Panc1 (cell line): ENCODE data around the gene AGAP1. TPM values are rescaled to one million over a fixed set of nuclear protein-coding genes. Genes with fewer than 3 reads are reported as not detected.

Experiments
- ATAC-seq: fragments of 200-7000 bp; cut with Tn5 transposase; 2 replicates; pipeline ENCODE4 v1.9.1; 2020; ENCODE audit warnings: mild to moderate bottlenecking, moderate library complexity
- BruUV-seq: library from RNA; stranded (reverse); fragments of 400-500 nt; replicated peaks from 2 replicates; lab custom pipeline; 2021; lab: Mats Ljungman, UMichigan
- CTCF ChIA-PET: fragments of 300-600 bp; sonication (Branson Sonifier 250); formaldehyde crosslinking; loops from one replicate; lab custom pipeline; 2022; ENCODE audit warnings: antibody characterized with exemption; lab: Charles Lee
- POLR2A ChIA-PET: fragments of 300-600 bp; sonication (Branson Sonifier 250); formaldehyde crosslinking; loops from one replicate; lab custom pipeline; 2022; ENCODE audit warnings: antibody characterized with exemption; lab: Charles Lee
- DNase-seq: peaks from one replicate; pipeline ENCODE4 v3.0.0-alpha.2; 2010; ENCODE audit warnings: low read depth, low spot score
- H3K27ac ChIP-seq: 2 replicates; pipeline ENCODE4 v1.5.1; 2011; ENCODE audit warnings: mild to moderate bottlenecking, low read length, inconsistent platforms
- H3K27me3 ChIP-seq: fragments of 200-500 bp; sonication (Bioruptor generic); 2 replicates; pipeline ENCODE4 v1.6.0; 2014; ENCODE audit warnings: low read length, inconsistent platforms; ENCODE audit not compliant: control insufficient read depth, insufficient read depth
- H3K36me3 ChIP-seq: fragments of 200-500 bp; sonication (Bioruptor generic); 2 replicates; pipeline ENCODE4 v1.5.1; 2014; ENCODE audit warnings: inconsistent platforms, mild to moderate bottlenecking, low read length, moderate library complexity; ENCODE audit not compliant: control insufficient read depth, insufficient read depth
- H3K4me1 ChIP-seq: 2 replicates; pipeline ENCODE4 v1.5.1; 2011; ENCODE audit warnings: inconsistent platforms, mild to moderate bottlenecking, low read length, moderate library complexity; ENCODE audit not compliant: control insufficient read depth, insufficient read depth
- H3K4me3 ChIP-seq, 2 experiments: 2 replicates each; pipeline ENCODE4 v1.5.1; 2011 to 2012; ENCODE audit warnings: low read depth in 2 of 2, low read length in 2 of 2, mild to moderate bottlenecking in 2 of 2, inconsistent platforms in 1 of 2, moderate library complexity in 1 of 2
- H3K9me3 ChIP-seq: fragments of 200-500 bp; sonication (Bioruptor generic); 2 replicates; pipeline ENCODE4 v1.5.1; 2014; ENCODE audit warnings: low read depth, mild to moderate bottlenecking, inconsistent platforms, low read length, moderate library complexity; ENCODE audit not compliant: control insufficient read depth, insufficient read depth
- POLR2AphosphoS5 ChIP-seq: IDR thresholded peaks from 2 replicates; pipeline ENCODE4 v1.6.1; 2012; ENCODE audit warnings: mild to moderate bottlenecking, low read depth, low read length, moderate library complexity
- SIN3A ChIP-seq: IDR thresholded peaks from 2 replicates; pipeline ENCODE4 v1.6.1; 2012; ENCODE audit warnings: low read depth, mild to moderate bottlenecking, low read length, moderate library complexity, borderline replicate concordance; ENCODE audit not compliant: insufficient read depth
- TCF7L2 ChIP-seq: IDR thresholded peaks from 2 replicates; pipeline ENCODE4 v1.6.1; 2011; ENCODE audit warnings: mild to moderate bottlenecking, low read depth, low read length, inconsistent platforms
- in situ Hi-C: cut with HindIII; loops from 2 replicates; pipeline ENCODE4 v1.10.0; 2016; ENCODE audit warnings: low sequenced_read_pairs, low pct_unique_long_range_greater_than_20kb
- intact Hi-C: fragments of 100-400 bp; cut with micrococcal nuclease; formaldehyde crosslinking; loops from one replicate; pipeline ENCODE4 v1.10.0; 2022; ENCODE audit not compliant: unreplicated experiment
- total RNA-seq: library from RNA; stranded (reverse); gene quantifications from one replicate; pipeline ENCODE4 v1.2.1, GENCODE V29; 2021; ENCODE audit not compliant: unreplicated experiment
- TF ChIP-seq, protein P1 (sequence below), 2 experiments: IDR thresholded peaks; 2 replicates each; pipeline ENCODE4 v1.6.1; 2011 to 2012; ENCODE audit warnings: low read depth in 2 of 2, control low read depth in 1 of 2, low read length in 1 of 2, mild to moderate bottlenecking in 1 of 2, moderate library complexity in 1 of 2; ENCODE audit not compliant: insufficient read depth in 1 of 2
- TF ChIP-seq, protein P2 (sequence below): fragments of 450-650 bp; IDR thresholded peaks from 2 replicates; pipeline ENCODE4 v1.5.1; 2017; ENCODE audit warnings: mild to moderate bottlenecking

The AGAP1 gene
- total RNA-seq, 1 experiment from 2014 or later = 38.9 TPM

DNA sequence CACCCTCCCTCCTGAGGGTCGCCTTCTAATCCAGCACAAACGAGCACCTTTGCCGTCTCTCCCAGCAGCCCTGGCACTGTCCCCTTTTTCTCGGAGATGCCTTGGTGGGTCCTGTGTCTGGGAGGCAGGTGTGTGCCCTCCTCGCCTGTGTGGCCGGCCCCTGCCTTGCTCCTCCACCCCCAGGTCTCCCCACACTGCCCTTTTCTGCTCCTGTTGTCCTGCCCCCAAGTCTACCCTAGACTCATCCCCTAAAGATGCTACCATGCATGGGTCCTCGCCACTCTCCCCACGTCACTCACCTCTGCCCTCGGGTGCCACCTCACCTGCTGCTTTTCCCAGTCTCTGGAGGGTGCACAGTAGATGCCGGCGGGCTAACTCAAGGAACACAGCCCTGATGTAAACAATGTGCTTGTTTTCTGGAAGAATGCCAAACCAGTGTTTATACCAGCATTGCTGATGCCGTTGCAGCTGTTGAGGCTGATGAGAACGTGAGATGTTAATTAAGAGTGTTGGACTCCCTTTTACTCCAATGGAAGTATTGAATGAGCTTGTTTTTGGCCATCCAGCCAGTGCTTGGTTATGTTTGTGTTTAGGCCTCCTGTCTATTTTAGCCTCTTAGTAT lies 223.1 kb downstream of the AGAP1 start:
- BruUV-seq = no TSS peak
- DNase-seq (no peak), ATAC-seq (no peak)
- in situ Hi-C loops (no loop called here), intact Hi-C loops (no loop called here)
- no peaks in the 10 kb centered on the region for H3K4me1 ChIP-seq
- no peak overlapping the region for H3K27ac ChIP-seq
- POLR2A ChIA-PET = no interaction called here
- CTCF ChIA-PET = interaction anchor here (0.6 kb wide), 1 partner anchor 42 kb away, joined by 6 read pairs; no protein-coding TSS in a partner anchor
- no peak overlapping the region for H3K4me3 ChIP-seq
- no peaks in the 10 kb centered on the region for H3K9me3 ChIP-seq
- TF ChIP-seq, protein P1, sequence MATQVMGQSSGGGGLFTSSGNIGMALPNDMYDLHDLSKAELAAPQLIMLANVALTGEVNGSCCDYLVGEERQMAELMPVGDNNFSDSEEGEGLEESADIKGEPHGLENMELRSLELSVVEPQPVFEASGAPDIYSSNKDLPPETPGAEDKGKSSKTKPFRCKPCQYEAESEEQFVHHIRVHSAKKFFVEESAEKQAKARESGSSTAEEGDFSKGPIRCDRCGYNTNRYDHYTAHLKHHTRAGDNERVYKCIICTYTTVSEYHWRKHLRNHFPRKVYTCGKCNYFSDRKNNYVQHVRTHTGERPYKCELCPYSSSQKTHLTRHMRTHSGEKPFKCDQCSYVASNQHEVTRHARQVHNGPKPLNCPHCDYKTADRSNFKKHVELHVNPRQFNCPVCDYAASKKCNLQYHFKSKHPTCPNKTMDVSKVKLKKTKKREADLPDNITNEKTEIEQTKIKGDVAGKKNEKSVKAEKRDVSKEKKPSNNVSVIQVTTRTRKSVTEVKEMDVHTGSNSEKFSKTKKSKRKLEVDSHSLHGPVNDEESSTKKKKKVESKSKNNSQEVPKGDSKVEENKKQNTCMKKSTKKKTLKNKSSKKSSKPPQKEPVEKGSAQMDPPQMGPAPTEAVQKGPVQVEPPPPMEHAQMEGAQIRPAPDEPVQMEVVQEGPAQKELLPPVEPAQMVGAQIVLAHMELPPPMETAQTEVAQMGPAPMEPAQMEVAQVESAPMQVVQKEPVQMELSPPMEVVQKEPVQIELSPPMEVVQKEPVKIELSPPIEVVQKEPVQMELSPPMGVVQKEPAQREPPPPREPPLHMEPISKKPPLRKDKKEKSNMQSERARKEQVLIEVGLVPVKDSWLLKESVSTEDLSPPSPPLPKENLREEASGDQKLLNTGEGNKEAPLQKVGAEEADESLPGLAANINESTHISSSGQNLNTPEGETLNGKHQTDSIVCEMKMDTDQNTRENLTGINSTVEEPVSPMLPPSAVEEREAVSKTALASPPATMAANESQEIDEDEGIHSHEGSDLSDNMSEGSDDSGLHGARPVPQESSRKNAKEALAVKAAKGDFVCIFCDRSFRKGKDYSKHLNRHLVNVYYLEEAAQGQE (IDR thresholded peaks at IDR 0.05; ENCODE audit: insufficient read depth in 1 of 2, low read depth in 2 of 2, low read length in 1 of 2) = no peak
- TF ChIP-seq SIN3A (no peak), TCF7L2 (no peak), POLR2AphosphoS5 (no peak)
- TF ChIP-seq, protein P2, sequence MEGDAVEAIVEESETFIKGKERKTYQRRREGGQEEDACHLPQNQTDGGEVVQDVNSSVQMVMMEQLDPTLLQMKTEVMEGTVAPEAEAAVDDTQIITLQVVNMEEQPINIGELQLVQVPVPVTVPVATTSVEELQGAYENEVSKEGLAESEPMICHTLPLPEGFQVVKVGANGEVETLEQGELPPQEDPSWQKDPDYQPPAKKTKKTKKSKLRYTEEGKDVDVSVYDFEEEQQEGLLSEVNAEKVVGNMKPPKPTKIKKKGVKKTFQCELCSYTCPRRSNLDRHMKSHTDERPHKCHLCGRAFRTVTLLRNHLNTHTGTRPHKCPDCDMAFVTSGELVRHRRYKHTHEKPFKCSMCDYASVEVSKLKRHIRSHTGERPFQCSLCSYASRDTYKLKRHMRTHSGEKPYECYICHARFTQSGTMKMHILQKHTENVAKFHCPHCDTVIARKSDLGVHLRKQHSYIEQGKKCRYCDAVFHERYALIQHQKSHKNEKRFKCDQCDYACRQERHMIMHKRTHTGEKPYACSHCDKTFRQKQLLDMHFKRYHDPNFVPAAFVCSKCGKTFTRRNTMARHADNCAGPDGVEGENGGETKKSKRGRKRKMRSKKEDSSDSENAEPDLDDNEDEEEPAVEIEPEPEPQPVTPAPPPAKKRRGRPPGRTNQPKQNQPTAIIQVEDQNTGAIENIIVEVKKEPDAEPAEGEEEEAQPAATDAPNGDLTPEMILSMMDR = no peak
- no peaks in the 10 kb centered on the region for H3K36me3 ChIP-seq
- no peaks in the 10 kb centered on the region for H3K27me3 ChIP-seq

DNA sequence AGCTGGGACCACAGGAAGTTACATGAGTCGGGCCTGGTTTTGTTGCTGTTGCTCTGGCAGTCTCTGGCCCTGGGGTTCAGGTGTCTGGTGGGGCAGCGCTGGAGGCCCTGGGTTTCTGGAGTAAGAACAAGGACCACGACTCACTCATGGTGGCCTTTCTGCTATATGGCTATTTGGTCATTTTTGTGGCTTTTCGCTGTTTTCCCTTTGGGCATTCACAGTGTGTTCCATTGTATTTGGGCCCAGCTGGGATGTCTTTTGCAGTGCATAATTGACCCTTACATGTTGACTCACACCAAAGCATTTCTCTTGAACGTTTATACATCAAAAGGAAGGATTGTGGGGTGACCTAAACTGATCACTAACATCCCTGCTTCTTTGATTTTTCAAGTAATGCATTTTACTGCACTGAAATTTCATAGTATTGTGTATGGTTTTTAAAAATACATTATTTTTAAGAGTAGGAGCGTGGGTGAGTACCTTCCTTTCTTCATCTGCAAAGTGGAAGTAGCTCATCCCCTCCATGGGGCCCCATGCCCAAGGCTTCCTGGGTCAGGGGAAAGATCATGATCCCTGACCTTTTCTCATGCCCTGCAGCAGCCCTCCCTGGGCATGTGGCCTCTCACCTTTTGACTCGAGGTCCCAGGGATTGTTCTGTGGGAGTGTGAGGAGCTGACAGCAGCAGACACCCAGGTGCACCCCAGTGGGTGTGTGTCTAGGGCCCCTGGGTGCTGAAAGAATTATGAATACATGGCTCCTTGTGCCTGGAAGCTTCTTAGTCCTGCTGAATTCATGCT lies 225.5 kb downstream of the AGAP1 start:
- DNase-seq (no peak), ATAC-seq (no peak)
- H3K36me3 ChIP-seq = no peaks in the 10 kb centered on the region
- ChIA-PET POLR2A (no interaction called here), CTCF (no interaction called here)
- intact Hi-C loops (no loop called here), in situ Hi-C loops (no loop called here)
- no peaks in the 10 kb centered on the region for H3K9me3 ChIP-seq
- no peaks in the 10 kb centered on the region for H3K4me1 ChIP-seq
- H3K27me3 ChIP-seq = no peaks in the 10 kb centered on the region
- H3K4me3 ChIP-seq = no peak overlapping the region
- BruUV-seq = no TSS peak
- TF ChIP-seq, protein P1 (IDR thresholded peaks at IDR 0.05; ENCODE audit: insufficient read depth in 1 of 2, low read depth in 2 of 2, low read length in 1 of 2) = no peak
- TF ChIP-seq TCF7L2 (no peak), POLR2AphosphoS5 (no peak), SIN3A (no peak)
- TF ChIP-seq, protein P2 = no peak
- H3K27ac ChIP-seq = no peak overlapping the region
